ENCODE data around the gene GDPD3. TPM values are rescaled to one million over a fixed set of nuclear protein-coding genes. Genes with fewer than 3 reads are reported as not detected.
A peak's percentile ranks its signal among the peaks of the same experiment; 100 is the strongest.

GDPD3 gene
- total and polyA plus RNA-seq, 9 of the 15 experiments (the other 6 are each of a cell fraction or from before 2014, with no cell fraction given) = 0.47 to 3.9 (median 1.1) TPM

DNA sequence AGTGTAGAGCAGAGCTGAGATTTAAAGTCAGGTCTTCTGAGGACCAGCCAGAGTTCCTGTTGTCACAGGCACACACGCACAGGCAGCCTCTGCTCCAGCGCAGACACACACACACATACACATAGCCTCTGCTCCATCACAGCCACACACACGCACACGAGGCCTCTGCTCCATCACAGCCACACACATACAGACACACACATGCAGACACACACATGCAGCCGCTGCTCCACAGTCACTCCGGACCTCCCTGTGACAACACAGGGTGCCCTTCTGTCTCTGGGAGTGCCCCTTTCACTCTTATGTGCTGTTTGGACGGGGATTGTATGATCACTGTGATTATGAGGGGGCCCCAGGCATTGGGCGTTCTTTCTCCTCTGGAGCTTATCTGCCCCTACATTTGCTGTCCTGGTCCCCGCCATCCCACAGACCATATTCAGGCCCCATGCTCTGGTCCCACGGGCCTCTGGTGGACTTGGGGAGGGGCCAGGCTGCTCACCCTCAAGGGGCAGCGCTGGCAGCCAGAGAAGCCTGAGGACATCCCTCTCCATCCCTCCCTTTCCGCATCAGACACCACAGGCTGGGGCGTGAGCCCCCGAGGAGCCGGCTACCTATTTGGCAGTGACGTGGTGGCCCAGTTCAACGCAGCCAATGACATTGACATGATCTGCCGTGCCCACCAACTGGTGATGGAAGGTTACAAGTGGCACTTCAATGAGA is 29.1 kb downstream of the GDPD3 start:
- no peak overlapping the region for H2AFZ ChIP-seq (ENCODE audit: low read depth, low read length)
- WGBS (ENCODE audit: insufficient coverage, low coverage, missing lambda C conversion rate) = 88% methylated on average over 17 of the region's 18 CpGs
- CTCF ChIA-PET (ENCODE audit: low intra/inter-chr PET ratio) = no interaction called here
- H3K4me2 ChIP-seq (ENCODE audit: insufficient read depth, low read length) = no peak overlapping the region
- in situ Hi-C loops (cut with MboI) = no loop called here
- DNase-seq (ENCODE audit: extremely low read depth in 1 of 4, low spot score in 3 of 4) (no peak), FAIRE-seq (no peak), ATAC-seq (no peak)
- no peak overlapping the region for H3K27ac ChIP-seq (ENCODE audit: extremely low read depth, low read depth, low read length)
- POLR2A ChIA-PET = interaction anchor here (0.6 to 1.4 kb wide), 2 partner anchors 19 to 862 kb away, joined by 3 to 6 read pairs; partner anchors contain the start of gene ALDOA
- intact Hi-C loops (cut with micrococcal nuclease) = no loop called here
- H3K4me1 ChIP-seq (replicated peaks in 1 of 2; ENCODE audit: control insufficient read depth in 2 of 2, insufficient read depth in 2 of 2, low read length in 2 of 2) = peaks cover 0 to 28% of the 10 kb centered on the region in 2 experiments; a peak in 2 of 5 replicates
- H4K20me1 ChIP-seq (replicated peaks; ENCODE audit: control insufficient read depth, insufficient read depth, low read length) = no peaks in the 10 kb centered on the region
- H3K79me2 ChIP-seq (ENCODE audit: control insufficient read depth, insufficient read depth, low read length) = peaks cover 15% of the 10 kb centered on the region
- no peaks in the 10 kb centered on the region for H3K9me3 ChIP-seq (replicated peaks; ENCODE audit: control insufficient read depth, insufficient read depth, low read depth, low read length)
- no peak overlapping the region for H3K4me3 ChIP-seq
- no TSS peak for BruUV-seq (replicated peaks)
- no peak for TF ChIP-seq RBM34 (IDR thresholded peaks at IDR 0.05; ENCODE audit: borderline replicate concordance, insufficient read depth, low read length)
- TF ChIP-seq, protein P1, sequence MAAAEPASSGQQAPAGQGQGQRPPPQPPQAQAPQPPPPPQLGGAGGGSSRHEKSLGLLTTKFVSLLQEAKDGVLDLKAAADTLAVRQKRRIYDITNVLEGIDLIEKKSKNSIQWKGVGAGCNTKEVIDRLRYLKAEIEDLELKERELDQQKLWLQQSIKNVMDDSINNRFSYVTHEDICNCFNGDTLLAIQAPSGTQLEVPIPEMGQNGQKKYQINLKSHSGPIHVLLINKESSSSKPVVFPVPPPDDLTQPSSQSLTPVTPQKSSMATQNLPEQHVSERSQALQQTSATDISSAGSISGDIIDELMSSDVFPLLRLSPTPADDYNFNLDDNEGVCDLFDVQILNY (CRISPR knock-in tag; IDR thresholded peaks at IDR 0.05) = no peak
- TF ChIP-seq POLR2G (IDR thresholded peaks at IDR 0.05; ENCODE audit: low read depth, low read length) = peak; percentile 57; the same call in 1 of the 2 replicates
- peak; percentile 45; the same call in 1 of the 2 replicates for TF ChIP-seq POLR2A (conservative IDR thresholded peaks at IDR 0.05)
- no peak for TF ChIP-seq KDM1A (IDR thresholded peaks at IDR 0.05)
- TF ChIP-seq, protein P2, sequence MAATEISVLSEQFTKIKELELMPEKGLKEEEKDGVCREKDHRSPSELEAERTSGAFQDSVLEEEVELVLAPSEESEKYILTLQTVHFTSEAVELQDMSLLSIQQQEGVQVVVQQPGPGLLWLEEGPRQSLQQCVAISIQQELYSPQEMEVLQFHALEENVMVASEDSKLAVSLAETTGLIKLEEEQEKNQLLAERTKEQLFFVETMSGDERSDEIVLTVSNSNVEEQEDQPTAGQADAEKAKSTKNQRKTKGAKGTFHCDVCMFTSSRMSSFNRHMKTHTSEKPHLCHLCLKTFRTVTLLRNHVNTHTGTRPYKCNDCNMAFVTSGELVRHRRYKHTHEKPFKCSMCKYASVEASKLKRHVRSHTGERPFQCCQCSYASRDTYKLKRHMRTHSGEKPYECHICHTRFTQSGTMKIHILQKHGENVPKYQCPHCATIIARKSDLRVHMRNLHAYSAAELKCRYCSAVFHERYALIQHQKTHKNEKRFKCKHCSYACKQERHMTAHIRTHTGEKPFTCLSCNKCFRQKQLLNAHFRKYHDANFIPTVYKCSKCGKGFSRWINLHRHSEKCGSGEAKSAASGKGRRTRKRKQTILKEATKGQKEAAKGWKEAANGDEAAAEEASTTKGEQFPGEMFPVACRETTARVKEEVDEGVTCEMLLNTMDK (IDR thresholded peaks at IDR 0.05; ENCODE audit: borderline replicate concordance, insufficient read depth, low read depth, low read length, poor library complexity, severe bottlenecking) = no peak
- TF ChIP-seq POLR3A (IDR thresholded peaks at IDR 0.05; ENCODE audit: borderline replicate concordance, extremely low read depth, insufficient read depth, insufficient read length) = no peak
- TF ChIP-seq, protein P3, sequence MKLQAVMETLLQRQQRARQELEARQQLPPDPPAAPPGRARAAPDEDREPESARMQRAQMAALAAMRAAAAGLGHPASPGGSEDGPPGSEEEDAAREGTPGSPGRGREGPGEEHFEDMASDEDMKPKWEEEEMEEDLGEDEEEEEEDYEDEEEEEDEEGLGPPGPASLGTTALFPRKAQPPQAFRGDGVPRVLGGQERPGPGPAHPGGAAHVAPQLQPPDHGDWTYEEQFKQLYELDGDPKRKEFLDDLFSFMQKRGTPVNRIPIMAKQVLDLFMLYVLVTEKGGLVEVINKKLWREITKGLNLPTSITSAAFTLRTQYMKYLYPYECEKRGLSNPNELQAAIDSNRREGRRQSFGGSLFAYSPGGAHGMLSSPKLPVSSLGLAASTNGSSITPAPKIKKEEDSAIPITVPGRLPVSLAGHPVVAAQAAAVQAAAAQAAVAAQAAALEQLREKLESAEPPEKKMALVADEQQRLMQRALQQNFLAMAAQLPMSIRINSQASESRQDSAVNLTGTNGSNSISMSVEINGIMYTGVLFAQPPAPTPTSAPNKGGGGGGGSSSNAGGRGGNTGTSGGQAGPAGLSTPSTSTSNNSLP (IDR thresholded peaks at IDR 0.05; ENCODE audit: borderline replicate concordance, low read depth, low read length) = no peak
- no peak for TF ChIP-seq ZNF282 (CRISPR knock-in tag; IDR thresholded peaks at IDR 0.05)
- H3K36me3 ChIP-seq (ENCODE audit: control insufficient read depth, insufficient read depth, low read length) = peaks cover 71% of the 10 kb centered on the region; the same call in 2 of the 3 replicates
- no peak overlapping the region; a peak in 1 of 4 replicates for H3K9ac ChIP-seq (ENCODE audit: insufficient read depth in 1 of 2, low read depth in 2 of 2, low read length in 2 of 2)
- H3K9me1 ChIP-seq (ENCODE audit: control insufficient read depth, insufficient read depth, low read length) = no peaks in the 10 kb centered on the region
- no peaks in the 10 kb centered on the region for H3K27me3 ChIP-seq (ENCODE audit: control insufficient read depth in 2 of 2, insufficient read depth in 2 of 2, low read length in 2 of 2)

Data from K562 (cell line).